DMS114 treated with DMSO at 0.1 percent for 48 hours (cell line): Measurements from ENCODE around the gene UPK3BL2.
"Not testable (repeated sequence)": the region's sequence is repeated elsewhere in the genome, so short reads cannot be mapped to it uniquely, and the experiment has no call there.

ENCODE experiments used
- DNase-seq: peaks from one replicate; lab custom pipeline; 2025; ENCODE audit not compliant: unreplicated experiment; lab: John Stamatoyannopoulos, UW

Gene UPK3BL2

GRCh38 chr7:102543596-102543995 is at the start of gene UPK3BL2:
Gene UPK3BL2, minus strand, starts transcription at chr7:102543696. Its CDS starts 60 bp downstream, at chr7:102543636.
- DNase-seq = not testable (repeated sequence)

- not testable (repeated sequence) for DNase-seq
These were observed 49.1 kb upstream of the UPK3BL2 start for GRCh38 chr7:102592477-102593019.

- not testable (repeated sequence) for DNase-seq
These were observed 46.4 kb upstream of the UPK3BL2 start for GRCh38 chr7:102589857-102590256.

GRCh38 chr7:102583495-102583894 is 40.0 kb upstream of the UPK3BL2 start:
- DNase-seq = not testable (repeated sequence)

GRCh38 chr7:102581722-102582121 is 38.2 kb upstream of the UPK3BL2 start:
- DNase-seq = not testable (repeated sequence)

- not testable (repeated sequence) for DNase-seq
These were observed 35.0 kb upstream of the UPK3BL2 start for GRCh38 chr7:102578486-102578885.

GRCh38 chr7:102577315-102578240 is 34.1 kb upstream of the UPK3BL2 start:
- not testable (repeated sequence) for DNase-seq

- DNase-seq = not testable (repeated sequence)
These were observed 32.9 kb upstream of the UPK3BL2 start for GRCh38 chr7:102576363-102576762.

- DNase-seq = not testable (repeated sequence)
These were observed 31.1 kb upstream of the UPK3BL2 start for GRCh38 chr7:102574607-102575006.

- DNase-seq = not testable (repeated sequence)
These were observed 29.1 kb upstream of the UPK3BL2 start, which contains the start of gene POLR2J3 for GRCh38 chr7:102572261-102573239. Gene POLR2J3, minus strand, starts transcription at chr7:102572583. Its CDS starts 62 bp downstream, at chr7:102572521.

- DNase-seq = not testable (repeated sequence)
These were observed 25.1 kb upstream of the UPK3BL2 start for GRCh38 chr7:102568620-102569019.

- not testable (repeated sequence) for DNase-seq
These were observed 7.4 kb upstream of the UPK3BL2 start, which contains the start of gene SPDYE2 for GRCh38 chr7:102550808-102551422. Gene SPDYE2, plus strand, starts transcription at chr7:102551226. Its CDS starts 2,030 bp downstream, at chr7:102553256.

- not testable (repeated sequence) for DNase-seq
These were observed 2.9 kb upstream of the UPK3BL2 start for GRCh38 chr7:102546353-102546752.

GRCh38 chr7:102545288-102545687 is 1.8 kb upstream of the UPK3BL2 start:
- not testable (repeated sequence) for DNase-seq

- not testable (repeated sequence) for DNase-seq
These were observed 876 bp upstream of the UPK3BL2 start for GRCh38 chr7:102544372-102544771.

- not testable (repeated sequence) for DNase-seq
These were observed 725 bp downstream of the UPK3BL2 start for GRCh38 chr7:102542771-102543170.

GRCh38 chr7:102542083-102542482 is 1.4 kb downstream of the UPK3BL2 start:
- not testable (repeated sequence) for DNase-seq

- DNase-seq = not testable (repeated sequence)
These were observed 2.9 kb downstream of the UPK3BL2 start for GRCh38 chr7:102540604-102541003.

- not testable (repeated sequence) for DNase-seq
These were observed 8.4 kb downstream of the UPK3BL2 start for GRCh38 chr7:102535062-102535615.

- DNase-seq = not testable (repeated sequence)
These were observed 11.4 kb downstream of the UPK3BL2 start for GRCh38 chr7:102532127-102532526.
